Glutamatergic neuron (in vitro differentiated cells): ENCODE data around the gene ECHDC3. TPM values are rescaled to one million over a fixed set of nuclear protein-coding genes. Genes with fewer than 3 reads are reported as not detected.
"Not testable (repeated sequence)": the region's sequence is repeated elsewhere in the genome, so short reads cannot be mapped to it uniquely, and the experiment has no call there.

Experiments used
- DNase-seq: peaks from one replicate; pipeline ENCODE4 v3.0.0; 2022
- H3K27ac Mint-ChIP-seq: one replicate; pipeline ENCODE4 v1.8.0; 2020; ENCODE audit warnings: mild to moderate bottlenecking, mixed read lengths, inconsistent platforms; ENCODE audit not compliant: unreplicated experiment
- H3K27me3 Mint-ChIP-seq: one replicate; pipeline ENCODE4 v1.8.0; 2020; ENCODE audit warnings: mild to moderate bottlenecking, moderate library complexity, mixed read lengths, inconsistent platforms; ENCODE audit not compliant: unreplicated experiment
- H3K36me3 Mint-ChIP-seq: one replicate; pipeline ENCODE4 v1.8.0; 2020; ENCODE audit warnings: mild to moderate bottlenecking, mixed read lengths, inconsistent platforms; ENCODE audit not compliant: unreplicated experiment
- H3K4me1 Mint-ChIP-seq: one replicate; pipeline ENCODE4 v1.8.0; 2020; ENCODE audit warnings: mild to moderate bottlenecking, low read depth, mixed read lengths, inconsistent platforms; ENCODE audit not compliant: unreplicated experiment
- H3K4me3 Mint-ChIP-seq: one replicate; pipeline ENCODE4 v1.8.0; 2020; ENCODE audit warnings: mild to moderate bottlenecking, mixed read lengths, inconsistent platforms; ENCODE audit not compliant: unreplicated experiment
- H3K9me3 Mint-ChIP-seq: one replicate; pipeline ENCODE4 v1.8.0; 2020; ENCODE audit warnings: mild to moderate bottlenecking, moderate library complexity, mixed read lengths, inconsistent platforms; ENCODE audit not compliant: unreplicated experiment
- total RNA-seq: library from RNA; stranded (reverse); fragmentation: NEBNext Ultra II Directional; extraction: Animal tissue kit (Norgen Biotek cat#: 25700); gene quantifications from one replicate; pipeline ENCODE4 v1.2.1, GENCODE V29; 2021; ENCODE audit not compliant: unreplicated experiment
- TF ChIP-seq, protein P1 (sequence below): fragments of 200-600 bp; sonication (generic); IDR thresholded peaks from one replicate; pipeline ENCODE4 v1.5.0; 2021; ENCODE audit not compliant: partially characterized antibody, unreplicated experiment

Gene ECHDC3
- total RNA-seq, 1 donor from 2014 or later: 11.8 TPM

DNA sequence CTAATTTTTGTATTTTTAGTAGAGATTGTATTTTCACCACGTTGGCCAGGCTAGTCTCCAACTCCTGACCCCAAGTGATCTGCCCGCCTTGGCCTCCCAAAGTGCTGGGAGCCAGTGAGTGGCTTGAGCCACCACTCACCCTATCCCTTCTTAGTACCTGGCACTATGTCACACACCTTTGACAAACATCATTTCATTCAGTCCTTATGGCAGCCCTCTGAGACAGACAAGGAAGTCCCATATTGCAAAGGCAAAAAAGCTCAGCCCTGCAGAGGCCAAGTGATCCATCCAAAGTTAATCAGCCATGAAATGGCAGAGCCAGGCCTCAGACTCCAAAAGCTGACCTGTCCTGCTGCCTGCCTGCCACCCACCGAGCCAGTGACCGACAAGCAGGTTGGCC, 39.9 kb upstream of the ECHDC3 start:
- TF ChIP-seq, protein P1, sequence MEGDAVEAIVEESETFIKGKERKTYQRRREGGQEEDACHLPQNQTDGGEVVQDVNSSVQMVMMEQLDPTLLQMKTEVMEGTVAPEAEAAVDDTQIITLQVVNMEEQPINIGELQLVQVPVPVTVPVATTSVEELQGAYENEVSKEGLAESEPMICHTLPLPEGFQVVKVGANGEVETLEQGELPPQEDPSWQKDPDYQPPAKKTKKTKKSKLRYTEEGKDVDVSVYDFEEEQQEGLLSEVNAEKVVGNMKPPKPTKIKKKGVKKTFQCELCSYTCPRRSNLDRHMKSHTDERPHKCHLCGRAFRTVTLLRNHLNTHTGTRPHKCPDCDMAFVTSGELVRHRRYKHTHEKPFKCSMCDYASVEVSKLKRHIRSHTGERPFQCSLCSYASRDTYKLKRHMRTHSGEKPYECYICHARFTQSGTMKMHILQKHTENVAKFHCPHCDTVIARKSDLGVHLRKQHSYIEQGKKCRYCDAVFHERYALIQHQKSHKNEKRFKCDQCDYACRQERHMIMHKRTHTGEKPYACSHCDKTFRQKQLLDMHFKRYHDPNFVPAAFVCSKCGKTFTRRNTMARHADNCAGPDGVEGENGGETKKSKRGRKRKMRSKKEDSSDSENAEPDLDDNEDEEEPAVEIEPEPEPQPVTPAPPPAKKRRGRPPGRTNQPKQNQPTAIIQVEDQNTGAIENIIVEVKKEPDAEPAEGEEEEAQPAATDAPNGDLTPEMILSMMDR: no peak
- Mint-ChIP-seq H3K4me3 (no peak overlapping the region), H3K9me3 (peaks cover 1% of the 10 kb centered on the region), H3K4me1 (peaks cover 2% of the 10 kb centered on the region), H3K27ac (no peak overlapping the region), H3K27me3 (peaks cover 3% of the 10 kb centered on the region), H3K36me3 (no peaks in the 10 kb centered on the region)
- no peak for DNase-seq

DNA sequence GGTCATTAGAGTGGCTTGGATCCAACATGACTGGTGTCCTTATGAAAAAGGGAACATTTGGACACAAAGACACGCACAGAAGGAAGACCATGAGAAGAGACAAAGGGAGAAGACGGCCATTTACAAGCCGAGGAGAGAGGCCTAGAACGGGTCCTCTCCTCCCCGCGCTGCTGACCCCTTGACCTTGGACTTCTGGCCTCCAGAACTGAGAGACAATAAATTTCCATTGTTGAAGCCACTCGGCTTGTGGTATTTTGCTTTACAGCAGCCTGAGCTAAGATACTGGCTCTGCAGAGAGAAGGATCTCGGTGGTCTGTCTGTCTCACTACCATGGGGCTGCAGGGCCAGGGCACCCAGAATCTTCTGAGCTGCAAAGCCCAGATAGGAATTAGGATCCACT, 38.1 kb upstream of the ECHDC3 start:
- Mint-ChIP-seq H3K27ac (no peak overlapping the region), H3K36me3 (no peaks in the 10 kb centered on the region), H3K9me3 (peaks cover 3% of the 10 kb centered on the region), H3K27me3 (peaks cover 3% of the 10 kb centered on the region), H3K4me1 (peaks cover 5% of the 10 kb centered on the region), H3K4me3 (no peak overlapping the region)
- no peak for DNase-seq
- TF ChIP-seq, protein P1: no peak

DNA sequence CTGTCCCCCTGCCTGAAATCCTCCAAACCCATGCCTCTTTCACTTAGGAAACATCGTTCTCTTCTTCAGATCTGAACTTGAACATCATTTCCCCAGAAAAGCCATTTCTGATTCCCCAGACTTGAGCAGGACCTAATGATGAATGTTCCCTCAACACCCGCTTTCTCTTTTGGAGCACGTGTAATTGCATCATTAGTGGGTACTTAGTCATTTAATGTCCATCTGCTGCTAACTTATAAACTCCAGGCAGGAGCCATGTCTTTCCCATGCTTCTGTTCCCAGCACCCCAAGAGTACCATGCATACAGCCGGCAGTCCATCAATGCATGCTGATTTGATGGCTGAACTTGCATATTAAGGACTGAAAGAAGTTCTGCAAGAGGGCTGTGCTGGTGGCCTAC, 36.5 kb upstream of the ECHDC3 start:
- no peak for DNase-seq
- peaks cover 3% of the 10 kb centered on the region for H3K9me3 Mint-ChIP-seq
- peaks cover 5% of the 10 kb centered on the region for H3K4me1 Mint-ChIP-seq
- H3K4me3 Mint-ChIP-seq: no peak overlapping the region
- TF ChIP-seq, protein P1: no peak
- no peak overlapping the region for H3K27ac Mint-ChIP-seq
- no peaks in the 10 kb centered on the region for H3K36me3 Mint-ChIP-seq
- peaks cover 3% of the 10 kb centered on the region for H3K27me3 Mint-ChIP-seq

DNA sequence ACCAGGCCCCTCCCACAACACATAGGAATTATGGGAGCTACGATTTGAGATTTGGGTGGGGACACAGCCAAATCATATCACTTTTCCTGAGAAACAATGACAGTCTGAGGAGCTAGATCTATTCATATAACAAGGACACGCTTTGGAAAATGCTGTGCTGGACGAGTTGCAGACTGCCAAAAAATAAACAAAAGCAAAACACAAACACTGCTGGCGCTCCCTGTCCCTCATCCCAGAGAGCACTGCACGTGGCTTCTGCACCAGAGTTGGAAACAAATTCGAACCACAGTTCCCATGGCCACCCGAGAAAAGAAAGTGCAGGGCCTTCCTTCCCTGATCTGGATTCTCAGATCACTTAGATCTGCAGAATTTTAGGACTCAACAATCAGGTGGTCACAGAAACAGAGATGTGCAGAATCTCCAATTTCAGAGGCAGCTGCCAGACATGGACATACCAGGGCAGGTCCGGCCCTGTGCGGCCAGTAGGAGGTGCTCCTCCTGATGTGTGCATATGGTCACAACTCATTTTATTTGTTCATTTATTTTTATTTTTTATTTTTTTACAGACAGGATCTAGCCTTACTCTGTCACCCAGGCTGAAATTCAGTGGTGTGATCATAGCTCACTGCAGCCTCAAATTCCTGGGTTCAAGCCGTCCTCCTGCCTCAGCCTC, 35.2 kb upstream of the ECHDC3 start:
- H3K27me3 Mint-ChIP-seq: peaks cover 3% of the 10 kb centered on the region
- H3K4me1 Mint-ChIP-seq: peaks cover 5% of the 10 kb centered on the region
- H3K36me3 Mint-ChIP-seq: no peaks in the 10 kb centered on the region
- peaks cover 3% of the 10 kb centered on the region for H3K9me3 Mint-ChIP-seq
- H3K27ac Mint-ChIP-seq: no peak overlapping the region
- H3K4me3 Mint-ChIP-seq: no peak overlapping the region
- TF ChIP-seq, protein P1: no peak
- no peak for DNase-seq

DNA sequence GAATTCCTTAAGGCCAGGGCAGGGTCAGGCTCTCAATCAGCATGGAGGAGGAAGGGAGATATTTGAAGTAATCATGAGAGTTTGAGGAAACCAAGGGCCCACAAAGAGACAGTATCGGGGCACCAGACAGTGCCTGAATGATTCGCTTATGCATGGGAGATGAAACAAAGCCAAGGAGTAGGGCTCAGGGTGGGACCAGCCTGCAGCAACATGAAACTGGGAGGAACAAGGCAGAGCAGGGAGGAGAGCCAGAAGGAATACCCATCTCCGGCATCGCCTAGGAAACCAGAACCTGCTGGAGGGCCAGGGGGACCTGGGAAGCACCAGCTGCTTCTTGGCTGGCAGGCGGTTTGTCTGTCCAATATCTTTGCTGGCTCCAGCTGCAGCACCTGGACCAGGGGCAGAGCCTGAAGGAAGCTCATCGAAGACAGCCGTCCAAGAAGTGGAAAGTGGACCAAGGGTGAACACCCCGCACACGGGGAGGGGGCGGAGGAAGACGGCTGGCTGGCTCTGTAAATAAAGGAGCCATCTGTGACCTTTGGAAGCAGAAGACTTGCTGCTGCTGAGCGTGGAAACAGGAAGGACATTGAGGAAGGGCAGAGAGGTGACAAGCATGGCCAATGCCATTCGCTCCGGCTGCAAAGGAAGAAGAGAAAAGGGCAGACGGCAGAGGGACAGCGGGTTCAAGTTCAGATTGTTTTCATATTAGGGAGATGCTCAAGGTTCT, 34.4 kb upstream of the ECHDC3 start:
- TF ChIP-seq, protein P1: no peak
- no peak for DNase-seq
- H3K9me3 Mint-ChIP-seq: peaks cover 4% of the 10 kb centered on the region
- H3K4me3 Mint-ChIP-seq: no peak overlapping the region
- H3K4me1 Mint-ChIP-seq: peaks cover 3% of the 10 kb centered on the region
- no peaks in the 10 kb centered on the region for H3K36me3 Mint-ChIP-seq
- peaks cover 3% of the 10 kb centered on the region for H3K27me3 Mint-ChIP-seq
- H3K27ac Mint-ChIP-seq: no peak overlapping the region

DNA sequence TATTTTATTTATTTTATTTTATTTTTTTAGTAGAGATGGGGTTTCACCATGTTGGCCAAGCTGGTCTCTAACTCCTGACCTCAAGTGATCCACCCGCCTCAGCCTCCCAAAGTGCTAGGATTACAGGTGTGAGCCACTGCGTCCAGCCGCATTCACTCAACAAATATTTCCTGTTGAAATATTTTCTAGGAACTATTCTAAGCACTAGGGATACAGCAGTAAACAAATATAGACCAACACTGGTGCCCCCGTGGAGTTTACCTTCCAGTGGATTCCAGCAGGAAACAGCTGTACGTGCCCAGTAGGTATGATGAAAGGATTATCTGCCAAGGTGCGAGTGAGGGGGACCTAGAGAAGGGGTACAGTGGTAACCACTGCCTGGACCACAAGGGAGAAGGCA, 33.4 kb upstream of the ECHDC3 start:
- H3K9me3 Mint-ChIP-seq, H3K27ac Mint-ChIP-seq, H3K4me3 Mint-ChIP-seq, H3K27me3 Mint-ChIP-seq, H3K36me3 Mint-ChIP-seq, DNase-seq, H3K4me1 Mint-ChIP-seq: not testable (repeated sequence)
